Upper lobe of left lung (tissue), 4 donors: ENCODE measurements around the gene WNT6.

Source experiments
- CTCF ChIP-seq, 6 experiments: fragments of 450-650 bp in 4 of 6; fragments of 200-600 bp in 2 of 6; sonication (generic) in 2 of 6; IDR thresholded peaks; one replicate each; pipeline ENCODE4 v1.5.1; 2016 to 2019; ENCODE audit warnings: antibody characterized with exemption in 6 of 6
- POLR2A ChIP-seq, 4 donors: fragments of 450-650 bp; IDR thresholded peaks; one replicate each; pipeline ENCODE4 v1.5.1; 2016 to 2017; ENCODE audit warnings: antibody characterized with exemption in 4 of 4, mild to moderate bottlenecking in 2 of 4
- POLR2AphosphoS5 ChIP-seq, 2 donors: sonication (generic); formaldehyde crosslinking; IDR thresholded peaks; one replicate each; pipeline ENCODE4 v1.5.1; 2017; ENCODE audit warnings: antibody characterized with exemption in 2 of 2

DNA sequence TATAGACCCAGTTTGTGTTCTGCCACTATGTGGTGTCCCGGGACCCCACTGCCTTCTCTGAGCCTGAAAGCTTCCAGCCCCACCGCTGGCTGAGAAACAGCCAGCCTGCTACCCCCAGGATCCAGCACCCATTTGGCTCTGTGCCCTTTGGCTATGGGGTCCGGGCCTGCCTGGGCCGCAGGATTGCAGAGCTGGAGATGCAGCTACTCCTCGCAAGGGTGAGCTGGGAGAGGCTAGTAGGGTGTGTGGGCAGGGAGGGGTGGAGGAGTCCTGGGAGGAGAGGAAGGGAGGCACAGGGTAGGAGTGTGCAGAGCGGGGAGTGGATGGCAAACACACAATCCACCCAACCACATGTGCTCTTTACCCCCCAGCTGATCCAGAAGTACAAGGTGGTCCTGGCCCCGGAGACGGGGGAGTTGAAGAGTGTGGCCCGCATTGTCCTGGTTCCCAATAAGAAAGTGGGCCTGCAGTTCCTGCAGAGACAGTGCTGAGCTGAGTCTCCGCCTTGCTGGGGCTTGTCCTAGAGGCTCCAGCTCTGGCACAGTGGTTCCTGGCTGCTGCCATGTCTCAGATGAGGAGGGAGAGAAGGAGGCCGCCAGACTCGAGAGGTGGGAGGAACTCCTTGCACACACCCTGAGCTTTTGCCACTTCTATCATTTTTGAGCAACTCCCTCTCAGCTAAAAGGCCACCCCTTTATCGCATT is 44.9 kb upstream of the WNT6 start:
- TF ChIP-seq CTCF (IDR thresholded peaks at IDR 0.05) (no peak), POLR2AphosphoS5 (IDR thresholded peaks at IDR 0.05) (no peak), POLR2A (IDR thresholded peaks at IDR 0.05) (no peak)
